IMR-90 (cell line): Measurements from ENCODE around the gene SCGB2A2. TPM values are rescaled to one million over a fixed set of nuclear protein-coding genes. Genes with fewer than 3 reads are reported as not detected.

Experiments used
- ATAC-seq: fragments of 200-7000 bp; cut with Tn5 transposase; 2 replicates; pipeline ENCODE4 v1.9.1; 2020; ENCODE audit warnings: low read depth, mild to moderate bottlenecking, moderate library complexity
- BruUV-seq: library from RNA; stranded (reverse); fragments of 400-500 nt; replicated peaks from 2 replicates; lab custom pipeline; 2021; lab: Mats Ljungman, UMichigan
- CTCF ChIA-PET: fragments of 300-600 bp; formaldehyde crosslinking; extraction: SDS; loops from one replicate; lab custom pipeline; 2021; ENCODE audit warnings: antibody characterized with exemption; lab: Yijun Ruan, JAX
- POLR2A ChIA-PET: fragments of 300-600 bp; sonication (Branson Sonifier 250); formaldehyde crosslinking; loops from one replicate; lab custom pipeline; 2022; ENCODE audit warnings: antibody characterized with exemption; ENCODE audit not compliant: unreplicated experiment; lab: Charles Lee
- DNase-seq: peaks from one replicate; pipeline ENCODE4 v3.0.0; 2013
- H2AFZ ChIP-seq: replicated peaks from 2 replicates; pipeline ENCODE3; 2013; ENCODE audit warnings: low read length, mild to moderate bottlenecking; ENCODE audit not compliant: poor library complexity
- H2AK5ac ChIP-seq: 2 replicates; pipeline ENCODE4 v1.6.1; 2013; ENCODE audit warnings: low read depth, low read length, inconsistent platforms
- H2AK9ac ChIP-seq: replicated peaks from 2 replicates; pipeline ENCODE3; 2013; ENCODE audit warnings: mild to moderate bottlenecking, low read depth, low read length, moderate library complexity; ENCODE audit not compliant: poor library complexity
- H2BK120ac ChIP-seq: 2 replicates; pipeline ENCODE4 v1.6.1; 2013; ENCODE audit warnings: low read depth, low read length, inconsistent platforms
- H2BK15ac ChIP-seq: 3 replicates; pipeline ENCODE4 v1.6.1; 2013; ENCODE audit warnings: low read depth, low read length, inconsistent platforms
- H2BK20ac ChIP-seq: 2 replicates; pipeline ENCODE4 v1.6.1; 2013; ENCODE audit warnings: low read depth, mild to moderate bottlenecking, inconsistent platforms, low read length, moderate library complexity
- H2BK5ac ChIP-seq: 2 replicates; pipeline ENCODE4 v1.6.1; 2013; ENCODE audit warnings: mild to moderate bottlenecking, low read depth, low read length, inconsistent platforms; ENCODE audit not compliant: poor library complexity, severe bottlenecking
- H3K14ac ChIP-seq: replicated peaks from 2 replicates; pipeline ENCODE4 v1.6.1; 2013; ENCODE audit warnings: low read depth, low read length, inconsistent platforms
- H3K18ac ChIP-seq: 2 replicates; pipeline ENCODE4 v1.6.1; 2013; ENCODE audit warnings: low read depth, low read length, control low read depth
- H3K23ac ChIP-seq: 2 replicates; pipeline ENCODE4 v1.6.1; 2013; ENCODE audit warnings: low read depth, low read length, inconsistent platforms
- H3K27ac ChIP-seq: 2 replicates; pipeline ENCODE4 v1.5.1; 2013; ENCODE audit warnings: mild to moderate bottlenecking, control low read depth, low read length; ENCODE audit not compliant: insufficient read depth
- H3K27me3 ChIP-seq: 2 replicates; pipeline ENCODE4 v1.6.1; 2013; ENCODE audit warnings: low read length; ENCODE audit not compliant: control insufficient read depth, insufficient read depth
- H3K36me3 ChIP-seq: 2 replicates; pipeline ENCODE4 v1.6.1; 2013; ENCODE audit warnings: low read length, mixed read lengths; ENCODE audit not compliant: control insufficient read depth, insufficient read depth
- H3K4ac ChIP-seq: 2 replicates; pipeline ENCODE4 v1.6.1; 2013; ENCODE audit warnings: low read depth, low read length, inconsistent platforms
- H3K4me1 ChIP-seq: 2 replicates; pipeline ENCODE4 v1.6.1; 2013; ENCODE audit warnings: low read length, mixed read lengths; ENCODE audit not compliant: control insufficient read depth, insufficient read depth
- H3K4me2 ChIP-seq: 2 replicates; pipeline ENCODE4 v1.6.1; 2013; ENCODE audit warnings: low read depth, mild to moderate bottlenecking, control low read depth, low read length, moderate library complexity
- H3K4me3 ChIP-seq: 2 replicates; pipeline ENCODE4 v1.5.1; 2013; ENCODE audit warnings: low read depth, mild to moderate bottlenecking, control low read depth, low read length, moderate library complexity; ENCODE audit not compliant: insufficient read depth
- H3K56ac ChIP-seq: 2 replicates; pipeline ENCODE4 v1.6.1; 2013; ENCODE audit warnings: low read length, inconsistent platforms; ENCODE audit not compliant: insufficient read depth; ENCODE audit errors: extremely low read depth
- H3K79me1 ChIP-seq, 2 experiments: 2 replicates each; pipeline ENCODE4 v1.6.1; 2013; ENCODE audit warnings: low read length in 2 of 2, inconsistent platforms in 1 of 2, low read depth in 1 of 2
- H3K9ac ChIP-seq: 2 replicates; pipeline ENCODE4 v1.6.1; 2013; ENCODE audit warnings: low read depth, low read length, control low read depth
- H3K9me1 ChIP-seq: 2 replicates; pipeline ENCODE4 v1.6.1; 2013; ENCODE audit warnings: low read length, inconsistent platforms; ENCODE audit not compliant: insufficient read depth
- H3K9me3 ChIP-seq: 2 replicates; pipeline ENCODE4 v1.6.1; 2013; ENCODE audit warnings: low read length; ENCODE audit not compliant: control insufficient read depth, insufficient read depth
- H4K20me1 ChIP-seq: 2 replicates; pipeline ENCODE4 v1.6.1; 2013; ENCODE audit warnings: low read length, inconsistent platforms; ENCODE audit not compliant: insufficient read depth
- H4K5ac ChIP-seq: 2 replicates; pipeline ENCODE4 v1.6.1; 2013; ENCODE audit warnings: mild to moderate bottlenecking, low read depth, low read length, control low read depth
- H4K8ac ChIP-seq, 2 experiments: 2 replicates each; pipeline ENCODE4 v1.6.1; 2013; ENCODE audit warnings: low read depth in 2 of 2, low read length in 2 of 2, control low read depth in 1 of 2, inconsistent platforms in 1 of 2
- H4K91ac ChIP-seq: 2 replicates; pipeline ENCODE4 v1.6.1; 2013; ENCODE audit warnings: low read depth, low read length, inconsistent platforms; ENCODE audit not compliant: insufficient read depth
- BHLHE40 ChIP-seq: fragments of 150-350 bp; IDR thresholded peaks from 2 replicates; pipeline ENCODE4 v1.6.1; 2016; ENCODE audit warnings: mild to moderate bottlenecking, low read depth, low read length
- CEBPB ChIP-seq: IDR thresholded peaks from 2 replicates; pipeline ENCODE4 v1.6.1; 2012; ENCODE audit warnings: low read depth, low read length, improper control_type of control experiment
- CHD1 ChIP-seq: IDR thresholded peaks from 2 replicates; pipeline ENCODE4 v1.6.1; 2012; ENCODE audit warnings: low read depth, low read length, improper control_type of control experiment
- FOS ChIP-seq: fragments of 150-350 bp; IDR thresholded peaks from 2 replicates; pipeline ENCODE4 v1.6.1; 2016; ENCODE audit warnings: low read depth, low read length
- MAFK ChIP-seq: IDR thresholded peaks from 2 replicates; pipeline ENCODE4 v1.6.1; 2012; ENCODE audit warnings: low read depth, low read length, improper control_type of control experiment
- MAZ ChIP-seq: IDR thresholded peaks from 2 replicates; pipeline ENCODE4 v1.6.1; 2012; ENCODE audit warnings: low read depth, mild to moderate bottlenecking, low read length, improper control_type of control experiment, moderate library complexity, borderline replicate concordance
- MXI1 ChIP-seq: IDR thresholded peaks from 2 replicates; pipeline ENCODE4 v1.6.1; 2012; ENCODE audit warnings: low read depth, mild to moderate bottlenecking, low read length, moderate library complexity, borderline replicate concordance
- NFE2L2 ChIP-seq: fragments of 150-350 bp; IDR thresholded peaks from 2 replicates; pipeline ENCODE4 v1.6.1; 2016; ENCODE audit warnings: low read depth, mild to moderate bottlenecking, low read length
- POLR2A ChIP-seq: IDR thresholded peaks from 2 replicates; pipeline ENCODE4 v1.6.1; 2012; ENCODE audit warnings: mild to moderate bottlenecking, low read depth, low read length
- RAD21 ChIP-seq: IDR thresholded peaks from 2 replicates; pipeline ENCODE4 v1.6.1; 2012; ENCODE audit warnings: low read length, improper control_type of control experiment
- RCOR1 ChIP-seq: IDR thresholded peaks from 2 replicates; pipeline ENCODE4 v1.6.1; 2012; ENCODE audit warnings: mild to moderate bottlenecking, low read length, improper control_type of control experiment; ENCODE audit not compliant: insufficient replicate concordance
- RFX5 ChIP-seq: IDR thresholded peaks from 2 replicates; pipeline ENCODE4 v1.8.0; 2012; ENCODE audit warnings: low read depth, mild to moderate bottlenecking, low read length, moderate library complexity
- SMC3 ChIP-seq: fragments of 150-350 bp; IDR thresholded peaks from 2 replicates; pipeline ENCODE4 v1.6.1; 2016; ENCODE audit warnings: low read depth, mild to moderate bottlenecking, antibody characterized with exemption, low read length, moderate library complexity
- dilution Hi-C: fragments of 300-500 bp; cut with HindIII; formaldehyde crosslinking; loops from one replicate; pipeline ENCODE4 v1.14.3; 2018; ENCODE audit warnings: low sequenced_read_pairs; ENCODE audit not compliant: unreplicated experiment
- in situ Hi-C: fragments of 300-500 bp; cut with MboI; formaldehyde crosslinking; loops from 3 replicates; pipeline ENCODE4 v1.14.3; 2019; ENCODE audit warnings: low sequenced_read_pairs, inconsistent platforms, mixed read lengths
- intact Hi-C: fragments of 100-400 bp; cut with micrococcal nuclease; formaldehyde crosslinking; loops from 2 replicates; pipeline ENCODE4 v1.10.0; 2022
- polyA plus RNA-seq, 3 experiments: library from polyadenylated mRNA; depleted of rRNA; stranded (reverse); fragments of >200 nt; gene quantifications; 2 replicates each; pipeline ENCODE4 v1.2.3, GENCODE V29; 2012; ENCODE audit warnings: low replicate concordance in 1 of 3
- total RNA-seq: library from RNA; depleted of rRNA; stranded (reverse); fragments of >200 nt; gene quantifications from 2 replicates; pipeline ENCODE4 v1.2.3, GENCODE V29; 2012
- TF ChIP-seq, protein P1 (sequence below): fragments of 150-350 bp; IDR thresholded peaks from 2 replicates; pipeline ENCODE4 v1.6.1; 2017; ENCODE audit warnings: mild to moderate bottlenecking, antibody characterized with exemption, low read length, low read depth
- TF ChIP-seq, protein P2 (sequence below): fragments of 150-350 bp; IDR thresholded peaks from 2 replicates; pipeline ENCODE4 v1.6.1; 2016; ENCODE audit warnings: low read depth, mild to moderate bottlenecking, low read length, moderate library complexity, borderline replicate concordance
- TF ChIP-seq, protein P3 (sequence below): conservative IDR thresholded peaks from 2 replicates; pipeline ENCODE4 v1.5.1; 2012; ENCODE audit warnings: mild to moderate bottlenecking, low read depth, low read length, improper control_type of control experiment

SCGB2A2 gene
- total and polyA plus RNA-seq, 2 of the 4 experiments (the other 2 are of a cell fraction): not detected

DNA sequence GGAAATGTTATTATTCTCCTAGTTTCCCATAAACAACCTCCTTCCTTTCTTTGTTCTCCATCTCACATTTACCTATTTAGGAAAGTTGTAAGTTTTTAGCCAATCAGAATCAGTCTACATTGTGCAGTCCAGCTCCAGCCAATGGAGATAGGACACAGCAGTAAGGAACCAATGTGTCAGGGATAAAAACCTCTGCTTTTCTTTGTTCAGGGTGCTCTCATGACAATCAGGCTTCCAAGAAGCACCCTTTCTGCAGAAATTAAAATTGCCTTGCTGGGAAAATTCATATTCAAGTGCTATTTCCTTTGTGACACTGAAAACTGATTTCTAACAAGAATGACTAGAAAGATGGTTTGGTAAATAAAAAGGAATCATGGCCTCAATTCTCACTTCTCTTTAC, 46.9 kb upstream of the SCGB2A2 start:
- no peak for DNase-seq
- Histone ChIP-seq H3K14ac (no peak overlapping the region), H3K4ac (no peak overlapping the region), H2BK120ac (no peak overlapping the region), H3K27me3 (no peaks in the 10 kb centered on the region), H3K18ac (no peak overlapping the region), H3K9ac (no peak overlapping the region), H4K8ac (no peak overlapping the region), H3K23ac (no peak overlapping the region), H2BK15ac (no peak overlapping the region), H3K9me3 (peaks cover 11% of the 10 kb centered on the region), H3K9me1 (no peaks in the 10 kb centered on the region), H3K4me3 (no peak overlapping the region), H2AFZ (no peak overlapping the region), H3K56ac (no peak overlapping the region), H4K20me1 (no peaks in the 10 kb centered on the region), H3K4me1 (no peaks in the 10 kb centered on the region), H3K36me3 (no peaks in the 10 kb centered on the region), H2BK20ac (no peak overlapping the region), H4K91ac (no peak overlapping the region), H2BK5ac (no peak overlapping the region), H4K5ac (no peak overlapping the region), H3K4me2 (no peak overlapping the region), H3K79me1 (no peaks in the 10 kb centered on the region), H2AK9ac (no peak overlapping the region), H2AK5ac (no peak overlapping the region), H3K27ac (no peak overlapping the region)
- no peak for ATAC-seq
- BruUV-seq: no TSS peak
- CTCF ChIA-PET: no interaction called here
- dilution Hi-C loops (no loop called here), in situ Hi-C loops (loop anchor here (10.0 kb wide), 1 partner anchor 58 kb away; no protein-coding TSS in a partner anchor), intact Hi-C loops (no loop called here)
- TF ChIP-seq FOS: no peak
- no peak for TF ChIP-seq MAFK
- TF ChIP-seq NFE2L2: no peak
- TF ChIP-seq CEBPB: no peak
- no peak for TF ChIP-seq BHLHE40
- TF ChIP-seq RAD21: no peak
- TF ChIP-seq RFX5: no peak
- TF ChIP-seq, protein P1, sequence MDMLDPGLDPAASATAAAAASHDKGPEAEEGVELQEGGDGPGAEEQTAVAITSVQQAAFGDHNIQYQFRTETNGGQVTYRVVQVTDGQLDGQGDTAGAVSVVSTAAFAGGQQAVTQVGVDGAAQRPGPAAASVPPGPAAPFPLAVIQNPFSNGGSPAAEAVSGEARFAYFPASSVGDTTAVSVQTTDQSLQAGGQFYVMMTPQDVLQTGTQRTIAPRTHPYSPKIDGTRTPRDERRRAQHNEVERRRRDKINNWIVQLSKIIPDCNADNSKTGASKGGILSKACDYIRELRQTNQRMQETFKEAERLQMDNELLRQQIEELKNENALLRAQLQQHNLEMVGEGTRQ: no peak
- TF ChIP-seq POLR2A: no peak
- no peak for TF ChIP-seq CHD1
- TF ChIP-seq SMC3: no peak
- TF ChIP-seq, protein P2, sequence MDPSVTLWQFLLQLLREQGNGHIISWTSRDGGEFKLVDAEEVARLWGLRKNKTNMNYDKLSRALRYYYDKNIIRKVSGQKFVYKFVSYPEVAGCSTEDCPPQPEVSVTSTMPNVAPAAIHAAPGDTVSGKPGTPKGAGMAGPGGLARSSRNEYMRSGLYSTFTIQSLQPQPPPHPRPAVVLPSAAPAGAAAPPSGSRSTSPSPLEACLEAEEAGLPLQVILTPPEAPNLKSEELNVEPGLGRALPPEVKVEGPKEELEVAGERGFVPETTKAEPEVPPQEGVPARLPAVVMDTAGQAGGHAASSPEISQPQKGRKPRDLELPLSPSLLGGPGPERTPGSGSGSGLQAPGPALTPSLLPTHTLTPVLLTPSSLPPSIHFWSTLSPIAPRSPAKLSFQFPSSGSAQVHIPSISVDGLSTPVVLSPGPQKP: no peak
- TF ChIP-seq MXI1: no peak
- TF ChIP-seq MAZ: no peak
- TF ChIP-seq, protein P3, sequence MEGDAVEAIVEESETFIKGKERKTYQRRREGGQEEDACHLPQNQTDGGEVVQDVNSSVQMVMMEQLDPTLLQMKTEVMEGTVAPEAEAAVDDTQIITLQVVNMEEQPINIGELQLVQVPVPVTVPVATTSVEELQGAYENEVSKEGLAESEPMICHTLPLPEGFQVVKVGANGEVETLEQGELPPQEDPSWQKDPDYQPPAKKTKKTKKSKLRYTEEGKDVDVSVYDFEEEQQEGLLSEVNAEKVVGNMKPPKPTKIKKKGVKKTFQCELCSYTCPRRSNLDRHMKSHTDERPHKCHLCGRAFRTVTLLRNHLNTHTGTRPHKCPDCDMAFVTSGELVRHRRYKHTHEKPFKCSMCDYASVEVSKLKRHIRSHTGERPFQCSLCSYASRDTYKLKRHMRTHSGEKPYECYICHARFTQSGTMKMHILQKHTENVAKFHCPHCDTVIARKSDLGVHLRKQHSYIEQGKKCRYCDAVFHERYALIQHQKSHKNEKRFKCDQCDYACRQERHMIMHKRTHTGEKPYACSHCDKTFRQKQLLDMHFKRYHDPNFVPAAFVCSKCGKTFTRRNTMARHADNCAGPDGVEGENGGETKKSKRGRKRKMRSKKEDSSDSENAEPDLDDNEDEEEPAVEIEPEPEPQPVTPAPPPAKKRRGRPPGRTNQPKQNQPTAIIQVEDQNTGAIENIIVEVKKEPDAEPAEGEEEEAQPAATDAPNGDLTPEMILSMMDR: no peak
- no peak for TF ChIP-seq RCOR1
- POLR2A ChIA-PET: no interaction called here
